GM19397 (cell line): ENCODE results near the gene OR52H1.

Experiments used
- ATAC-seq: cut with Tn5 transposase; IDR thresholded peaks from one replicate; pipeline ENCODE4 v1.9.1; 2021; ENCODE audit warnings: mild to moderate bottlenecking, moderate library complexity; ENCODE audit not compliant: unreplicated experiment

OR52H1 gene

DNA sequence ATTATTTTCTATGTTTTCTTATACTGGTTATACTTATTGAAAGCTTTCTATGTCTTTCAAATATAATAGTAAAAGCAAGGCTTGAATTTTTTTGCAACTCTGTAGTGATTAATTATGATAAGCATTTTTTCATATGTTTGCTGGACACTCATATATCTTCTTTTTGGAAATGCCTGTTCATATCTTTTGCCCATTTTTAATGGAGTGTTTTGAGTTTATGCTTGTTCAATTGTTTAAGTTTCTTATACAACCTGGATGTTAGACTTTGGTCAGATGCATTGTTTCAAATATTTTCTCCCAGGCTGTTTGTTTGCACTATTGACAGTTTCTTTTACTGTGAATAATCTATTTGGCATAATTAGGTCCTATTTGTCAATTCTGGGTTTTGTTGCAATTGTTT, 11.9 kb downstream of the OR52H1 start:
- no peak for ATAC-seq

DNA sequence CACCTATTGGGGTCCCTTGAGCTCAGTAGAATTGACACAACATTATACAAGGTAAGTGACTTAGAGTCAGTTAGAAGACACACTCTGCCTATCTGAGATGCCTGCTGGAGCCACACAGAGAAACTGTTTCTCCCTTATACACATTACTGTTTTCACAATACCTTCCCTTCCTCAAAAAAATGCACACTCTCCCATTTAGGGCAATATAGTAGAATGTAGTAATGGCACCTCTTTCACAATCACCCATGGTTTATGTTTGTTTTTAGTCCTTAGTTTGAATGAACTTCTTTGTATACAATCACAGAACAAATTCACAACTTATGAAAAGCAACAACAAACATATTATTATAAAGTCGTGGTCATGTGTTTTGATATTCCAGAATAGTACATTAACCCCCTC, 14.3 kb downstream of the OR52H1 start:
- no peak for ATAC-seq

DNA sequence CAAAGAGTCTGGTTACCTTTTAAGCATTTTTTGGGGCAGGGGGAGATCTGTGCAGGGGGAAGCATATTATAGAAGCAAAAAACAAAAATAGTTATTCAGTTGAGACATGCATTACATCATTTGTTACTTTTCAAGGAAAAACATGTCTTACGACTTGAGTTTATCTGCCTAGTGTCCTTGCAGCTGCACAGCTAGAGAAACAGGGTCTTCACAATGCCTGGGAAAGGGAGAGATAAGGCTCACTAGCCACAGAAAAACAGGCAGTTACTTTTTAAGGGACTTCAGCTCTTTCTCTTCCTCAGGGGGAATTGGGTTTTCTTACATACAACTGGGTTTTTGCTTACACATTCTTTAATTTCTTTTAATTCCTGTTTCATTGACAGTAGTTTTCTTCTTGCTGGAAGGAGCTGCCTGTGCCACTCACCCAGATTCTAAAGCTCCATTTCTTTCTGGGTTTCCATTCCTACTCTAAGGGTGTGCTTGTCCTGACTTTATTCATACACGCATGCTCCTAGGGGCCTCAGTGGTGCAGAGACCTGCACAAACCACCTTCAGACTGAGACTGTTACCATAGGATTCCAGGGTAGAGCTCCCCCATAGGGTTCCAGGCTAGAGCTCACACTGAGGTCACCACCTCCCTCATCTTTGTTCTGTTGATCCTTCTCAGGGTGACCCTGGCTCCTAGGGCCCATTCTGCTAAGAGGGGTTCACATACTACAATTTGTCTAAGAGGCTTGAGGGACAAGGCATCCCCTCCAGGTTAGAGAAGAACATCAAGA, 17.1 kb downstream of the OR52H1 start:
- ATAC-seq: no peak

DNA sequence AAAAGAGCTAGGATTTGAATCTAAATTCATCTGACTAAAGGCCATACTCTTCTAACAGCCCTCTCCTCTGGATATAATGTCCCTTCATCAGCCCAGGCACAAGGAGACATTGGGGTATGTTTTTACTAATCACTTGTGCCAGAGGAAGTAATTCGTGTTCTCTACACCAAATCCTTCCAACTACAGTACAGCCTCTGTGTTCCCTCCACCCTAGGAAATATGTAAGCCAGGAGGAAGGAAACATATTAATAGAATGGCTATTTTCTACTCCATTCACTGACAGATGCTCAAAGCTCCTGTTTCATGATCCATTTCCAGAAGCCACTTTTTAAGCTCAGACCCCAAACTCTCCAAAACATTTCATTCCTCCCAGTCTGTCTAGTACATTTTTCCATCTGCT, 19.8 kb downstream of the OR52H1 start:
- ATAC-seq: no peak

DNA sequence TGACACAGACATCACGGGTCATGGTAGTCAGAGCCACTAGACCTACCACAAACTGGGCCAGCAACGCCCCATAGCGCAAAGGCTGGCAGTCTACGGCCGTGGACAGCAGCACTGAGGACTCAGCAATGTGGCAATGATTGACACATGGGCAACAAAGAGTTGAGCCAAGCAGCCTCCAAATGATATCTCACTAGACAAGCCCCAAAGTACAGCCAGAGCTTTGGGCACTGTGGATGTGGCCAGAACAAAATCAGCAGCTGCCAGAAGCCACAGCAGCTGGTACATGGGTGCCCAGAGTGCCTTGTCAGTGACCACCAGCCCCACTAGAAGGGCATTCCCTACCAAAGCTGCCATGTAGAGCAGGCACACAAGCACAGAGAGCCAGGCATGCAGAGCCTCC, 20.6 kb downstream of the OR52H1 start:
- ATAC-seq: no peak

DNA sequence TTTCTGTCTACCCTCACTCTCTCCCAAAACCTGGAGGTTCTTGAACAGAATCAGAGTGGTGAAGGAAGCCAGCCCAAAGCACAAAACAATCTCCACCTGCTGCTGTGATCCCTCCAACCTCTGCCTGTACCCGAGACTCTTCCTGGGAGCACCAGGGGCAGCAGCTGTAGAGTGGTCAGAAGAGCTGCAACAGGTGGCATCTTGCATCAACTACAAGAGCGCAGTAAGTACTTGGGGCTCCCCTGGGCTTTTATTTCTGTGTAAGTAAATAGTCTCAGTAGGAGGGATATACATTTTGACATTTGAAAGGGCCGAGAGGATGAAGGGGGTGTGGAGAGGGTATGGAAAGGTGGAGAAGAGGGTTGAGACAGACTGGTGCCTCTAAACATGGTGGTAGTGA, 23.6 kb downstream of the OR52H1 start:
- no peak for ATAC-seq

DNA sequence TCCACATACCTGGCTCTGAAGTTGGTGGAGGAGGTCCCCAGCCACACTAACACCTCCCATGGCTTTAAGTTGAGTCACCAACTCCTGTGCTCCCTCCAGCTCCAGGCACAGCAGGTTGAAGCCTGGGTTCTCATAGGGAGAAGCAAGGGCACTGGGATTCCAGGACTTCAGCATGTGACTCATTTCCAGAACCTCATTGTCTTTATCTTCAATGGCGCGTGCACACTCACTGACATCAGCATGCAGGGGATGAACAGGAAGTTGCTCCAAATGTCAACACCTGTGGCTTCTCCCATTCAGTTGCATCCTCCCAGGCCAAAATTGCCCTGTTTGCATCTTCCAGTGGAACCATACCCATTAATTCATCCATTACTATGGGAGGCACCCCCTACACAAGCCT, 26.0 kb downstream of the OR52H1 start:
- no peak for ATAC-seq

DNA sequence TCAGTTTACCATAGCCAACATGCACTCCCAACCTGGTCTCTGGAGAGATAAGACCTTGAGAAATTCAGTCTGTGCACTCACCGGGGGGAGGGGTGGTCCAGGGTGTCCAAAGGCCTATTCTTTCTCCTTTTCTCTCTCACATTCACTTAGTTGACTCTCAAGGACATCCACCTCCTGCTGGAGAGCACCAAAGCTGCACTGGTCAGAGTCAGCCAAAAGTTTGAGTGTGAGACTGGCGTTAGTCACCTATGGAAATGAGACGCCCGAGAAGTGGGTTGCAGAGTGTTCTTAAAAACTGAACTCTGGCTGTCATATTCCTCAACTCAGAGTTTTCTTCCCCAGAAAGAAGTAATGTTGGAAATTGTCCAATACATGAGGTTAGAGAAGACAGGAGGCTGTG, 26.8 kb downstream of the OR52H1 start:
- no peak for ATAC-seq

DNA sequence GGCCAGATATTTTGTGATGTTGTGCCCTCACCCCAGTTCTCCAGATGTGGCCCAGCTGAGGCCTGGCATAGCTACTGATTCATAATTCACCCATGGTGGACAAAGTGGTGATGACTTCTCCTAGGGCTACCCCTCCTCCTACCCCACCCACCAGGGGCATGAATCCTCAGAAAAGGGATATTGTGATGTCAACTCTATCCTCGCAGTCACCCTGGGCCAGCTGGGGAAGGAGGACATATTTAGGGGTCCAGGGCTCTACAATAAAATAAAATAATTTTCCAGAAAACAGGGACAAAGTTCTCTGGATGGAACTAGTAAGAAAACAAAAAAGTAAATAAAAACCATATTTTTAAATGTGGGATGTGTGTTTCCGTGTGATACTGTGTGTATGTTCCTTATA, 31.7 kb downstream of the OR52H1 start, which contains the start of gene UBQLNL:
TSS of gene UBQLNL (minus strand) at position 101 of the 400 bp plus-strand sequence. CDS start 258 bp downstream, outside the sequence.
- no peak for ATAC-seq

DNA sequence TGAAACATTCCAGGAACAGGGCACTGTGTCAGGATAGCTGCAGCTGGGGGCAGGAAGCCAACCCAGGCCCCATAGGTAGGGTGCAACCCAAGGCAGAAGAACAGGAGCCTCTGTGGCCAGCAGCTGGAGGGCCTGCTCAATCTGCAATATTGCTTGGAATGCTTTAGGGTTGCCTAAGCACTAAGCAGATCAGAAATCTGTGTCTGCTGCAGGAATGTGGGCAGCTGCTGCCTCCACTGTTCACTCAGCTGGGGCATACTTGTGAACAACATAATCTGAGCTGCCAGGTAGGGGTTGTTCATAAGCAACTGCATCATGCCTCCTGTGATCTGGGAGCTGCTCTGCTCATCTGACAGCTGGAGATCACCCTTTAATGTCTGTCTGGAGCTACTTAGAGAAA, 33.5 kb downstream of the OR52H1 start:
- ATAC-seq: no peak

DNA sequence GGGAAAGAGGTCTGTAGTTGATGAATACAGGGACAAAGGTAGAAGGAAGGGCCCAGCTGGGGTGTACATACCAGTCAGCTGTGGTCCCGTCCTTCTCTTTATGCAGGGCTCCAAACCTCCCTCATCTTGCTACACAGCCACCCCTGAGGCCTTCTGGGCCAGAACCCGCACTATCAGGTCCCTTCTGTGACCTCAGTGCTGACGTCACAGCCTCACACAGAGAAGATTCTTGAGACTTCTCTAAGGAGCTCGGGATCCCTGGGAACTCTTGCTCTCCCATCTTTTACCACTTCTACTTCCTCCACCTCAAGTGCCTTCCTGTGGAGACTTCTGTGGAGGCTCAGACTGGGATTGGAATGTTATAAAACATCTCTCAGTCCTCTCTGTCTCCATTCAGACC, 38.5 kb downstream of the OR52H1 start, which contains the start of gene UBQLN3:
TSS of gene UBQLN3 (minus strand) at position 155 of the 400 bp plus-strand sequence. CDS start 399 bp downstream, outside the sequence.
- no peak for ATAC-seq

DNA sequence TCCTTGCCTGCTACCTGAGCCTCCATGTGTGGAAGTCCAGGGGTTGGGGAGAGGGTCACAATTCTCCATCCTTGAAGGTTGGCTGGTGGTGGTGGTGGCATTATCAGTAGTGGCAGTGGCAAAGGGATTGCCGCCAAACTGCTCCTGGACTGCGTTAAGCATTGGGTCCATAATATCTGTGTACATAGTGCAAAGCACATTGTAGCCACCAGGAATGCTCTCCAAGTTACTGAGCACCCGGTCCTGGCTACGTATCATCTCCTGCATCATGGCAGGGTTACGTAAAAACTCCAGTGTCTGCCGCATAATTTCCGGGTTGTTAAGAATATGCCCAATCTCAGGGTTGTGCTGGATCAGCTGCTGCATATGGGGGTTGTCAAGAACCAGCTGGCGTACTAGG, 39.7 kb downstream of the OR52H1 start:
- ATAC-seq: no peak

DNA sequence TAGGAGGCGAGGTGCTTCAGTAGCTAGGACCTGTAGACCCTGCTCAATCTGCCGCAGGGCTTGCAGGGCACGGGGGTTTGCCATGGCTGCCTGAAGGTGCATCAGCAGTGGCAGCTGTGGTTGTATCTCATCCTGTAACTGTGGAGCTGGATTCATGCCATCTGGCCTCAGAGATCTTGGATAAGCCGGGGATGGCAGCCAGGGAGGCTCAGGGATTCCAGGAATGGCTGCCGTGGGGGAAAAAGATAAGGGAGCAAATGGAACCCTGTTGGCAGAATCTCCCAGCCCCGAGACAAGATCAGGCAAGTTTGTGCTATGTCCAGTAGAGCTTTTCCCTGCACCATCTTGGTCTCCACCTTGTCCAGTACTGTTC, 40.4 kb downstream of the OR52H1 start:
- no peak for ATAC-seq

DNA sequence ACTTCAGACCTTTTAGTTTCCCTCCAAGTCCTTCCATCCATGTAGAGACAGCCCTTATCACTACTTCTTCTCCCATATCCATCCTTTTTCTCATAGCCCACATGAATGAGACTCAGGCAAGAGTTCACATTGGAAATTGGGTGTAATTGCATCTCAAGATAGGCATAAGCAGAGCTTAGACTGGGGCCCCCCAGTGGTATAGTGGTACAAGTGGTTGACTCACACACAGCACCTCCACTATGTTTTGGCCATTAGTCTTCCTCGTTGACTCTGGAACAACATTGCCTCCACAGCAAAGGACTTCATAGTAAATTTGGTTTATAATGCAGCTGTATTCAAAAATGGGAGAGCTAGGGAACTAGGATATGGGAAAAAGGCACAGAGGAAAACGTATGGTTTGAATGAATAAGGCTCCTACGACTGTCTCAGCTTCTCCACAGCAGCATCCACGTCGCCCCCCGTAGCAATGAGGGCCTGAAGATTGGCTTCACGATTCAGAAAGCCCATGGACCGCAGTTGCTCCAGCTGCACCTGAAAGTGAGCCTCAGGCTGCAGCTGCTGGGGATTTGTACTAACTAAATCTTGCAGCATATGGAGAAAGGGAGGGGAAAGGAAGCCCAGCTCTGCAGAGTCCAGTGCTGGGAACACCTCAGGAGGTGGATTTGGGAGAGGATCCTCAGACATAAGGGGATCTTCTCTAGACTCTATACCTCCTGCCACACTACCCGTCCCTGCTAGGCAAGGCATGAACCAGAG, 41.0 kb downstream of the OR52H1 start:
- no peak for ATAC-seq

DNA sequence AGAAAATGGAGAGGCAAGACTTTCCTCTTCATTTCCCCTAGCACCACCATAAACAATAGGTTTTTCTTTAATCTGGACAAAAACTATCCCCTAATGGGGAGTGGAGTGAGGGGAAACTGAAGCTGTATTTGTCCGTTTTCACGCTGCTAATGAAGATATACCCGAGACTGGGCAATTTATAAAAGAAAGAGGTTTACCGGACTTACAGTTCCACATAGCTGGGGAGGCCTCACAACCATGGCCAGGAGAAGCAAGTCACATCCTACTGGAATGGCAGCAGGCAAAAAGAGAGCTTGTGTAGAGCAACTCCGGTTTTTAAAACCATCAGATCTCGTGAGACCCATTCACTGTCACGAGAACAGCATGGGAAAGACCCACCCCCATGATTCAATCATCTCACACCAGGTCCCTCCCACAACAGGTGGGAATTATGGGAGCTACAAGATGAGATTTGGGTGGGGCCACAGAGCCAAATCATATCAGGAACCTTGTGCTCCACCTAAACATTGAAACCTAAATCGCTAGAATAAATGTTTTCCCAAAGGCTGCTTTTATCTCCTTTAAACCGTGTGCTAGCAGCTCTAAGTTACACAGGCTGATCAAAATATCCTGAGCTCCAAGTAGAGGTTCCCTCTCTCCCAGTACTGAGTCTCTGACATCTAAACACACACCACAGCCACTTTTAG, 42.8 kb downstream of the OR52H1 start:
- no peak for ATAC-seq

DNA sequence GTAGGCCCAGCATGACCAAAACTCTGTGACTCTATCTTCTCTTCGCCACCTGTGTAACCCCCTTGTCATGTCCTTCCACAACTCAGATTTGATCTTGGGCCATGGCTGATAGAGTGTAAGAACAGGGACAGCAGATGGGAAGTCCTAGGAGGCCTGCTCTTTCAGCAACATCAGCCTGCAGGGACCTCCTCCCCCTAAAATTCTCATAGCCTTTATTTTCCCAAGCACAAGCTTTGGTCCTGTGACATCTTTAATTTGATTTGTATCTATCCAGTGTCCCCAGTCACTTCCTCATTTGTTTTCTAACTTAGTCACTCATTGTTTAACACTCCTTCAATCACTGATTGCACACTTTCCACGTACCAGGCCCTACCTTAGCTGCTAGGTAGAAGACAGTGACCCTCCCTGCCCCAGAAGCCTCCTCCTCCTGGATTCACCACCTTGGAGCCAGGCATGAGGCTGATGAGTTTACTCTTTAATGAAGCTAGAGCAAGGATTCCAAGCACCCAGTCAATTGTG, 43.9 kb downstream of the OR52H1 start:
- no peak for ATAC-seq

DNA sequence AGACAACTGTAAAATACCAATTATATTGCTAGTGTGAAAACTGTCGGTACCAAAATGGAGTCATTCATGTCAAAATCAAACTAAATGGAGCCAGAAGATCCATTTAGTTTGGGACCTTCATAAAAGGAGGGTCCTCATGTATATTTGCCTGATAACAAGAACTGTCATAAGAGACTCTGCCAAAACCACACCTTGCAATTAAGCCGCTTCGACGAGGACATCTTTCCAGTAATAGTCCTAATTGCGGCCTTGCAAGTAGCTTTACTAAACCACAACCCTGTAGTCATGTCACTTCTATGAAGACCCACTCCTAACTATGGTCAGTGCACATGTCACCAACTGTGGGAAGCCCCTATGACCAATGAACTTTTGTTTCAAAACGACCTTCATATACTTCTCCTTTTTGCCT, 47.9 kb downstream of the OR52H1 start:
- no peak for ATAC-seq

DNA sequence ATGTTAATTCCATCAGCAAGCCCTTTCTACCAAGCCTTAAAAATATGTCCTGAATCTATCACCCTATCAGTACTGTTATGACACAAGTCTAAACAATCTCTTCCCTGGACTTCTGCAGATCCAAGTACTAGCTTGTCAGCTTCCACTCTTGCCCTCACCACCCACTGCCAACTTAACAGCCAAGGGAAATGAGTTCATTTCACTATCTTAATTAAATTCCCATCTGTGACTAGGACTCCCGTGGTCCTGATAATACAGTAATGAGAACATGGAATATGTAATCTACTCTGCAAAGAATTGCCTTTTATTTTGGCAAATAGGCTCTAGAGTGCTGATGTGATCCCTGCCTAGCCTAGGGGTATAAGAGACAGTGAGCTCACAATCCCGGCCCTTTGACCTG, 48.7 kb downstream of the OR52H1 start:
- no peak for ATAC-seq
